ENCODE results near the gene NET1. TPM values are rescaled to one million over a fixed set of nuclear protein-coding genes. Genes with fewer than 3 reads are reported as not detected.

The NET1 gene
- total RNA-seq, 4 donors from 2014 or later = 80.7 to 201 (median 139) TPM

DNA sequence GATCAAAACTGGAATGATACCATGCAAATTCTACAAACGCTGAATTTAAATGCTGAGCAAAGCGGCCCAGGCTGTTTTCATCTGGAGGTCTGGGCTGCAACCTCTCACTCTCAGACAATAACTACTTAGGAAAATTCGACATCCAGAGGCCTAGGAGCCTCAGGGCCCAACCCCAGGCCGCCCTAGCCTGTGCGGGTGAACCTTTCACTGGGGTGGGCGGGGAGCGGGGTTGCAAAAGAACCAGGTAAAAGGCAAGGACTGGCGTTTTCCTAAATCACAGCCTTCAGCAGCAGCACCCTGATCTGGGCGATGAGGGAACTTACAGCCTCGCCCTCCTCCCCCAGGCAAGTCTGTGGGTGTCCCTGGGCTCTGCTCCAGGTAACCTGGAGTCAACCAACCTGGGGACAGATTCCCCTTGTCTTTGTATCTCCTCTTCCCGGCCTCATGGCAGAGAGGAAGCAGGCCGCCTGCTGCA, 53.7 kb downstream of the NET1 start:
- DNase-seq (ENCODE audit: low spot score) = no peak
- TF ChIP-seq, protein P1, sequence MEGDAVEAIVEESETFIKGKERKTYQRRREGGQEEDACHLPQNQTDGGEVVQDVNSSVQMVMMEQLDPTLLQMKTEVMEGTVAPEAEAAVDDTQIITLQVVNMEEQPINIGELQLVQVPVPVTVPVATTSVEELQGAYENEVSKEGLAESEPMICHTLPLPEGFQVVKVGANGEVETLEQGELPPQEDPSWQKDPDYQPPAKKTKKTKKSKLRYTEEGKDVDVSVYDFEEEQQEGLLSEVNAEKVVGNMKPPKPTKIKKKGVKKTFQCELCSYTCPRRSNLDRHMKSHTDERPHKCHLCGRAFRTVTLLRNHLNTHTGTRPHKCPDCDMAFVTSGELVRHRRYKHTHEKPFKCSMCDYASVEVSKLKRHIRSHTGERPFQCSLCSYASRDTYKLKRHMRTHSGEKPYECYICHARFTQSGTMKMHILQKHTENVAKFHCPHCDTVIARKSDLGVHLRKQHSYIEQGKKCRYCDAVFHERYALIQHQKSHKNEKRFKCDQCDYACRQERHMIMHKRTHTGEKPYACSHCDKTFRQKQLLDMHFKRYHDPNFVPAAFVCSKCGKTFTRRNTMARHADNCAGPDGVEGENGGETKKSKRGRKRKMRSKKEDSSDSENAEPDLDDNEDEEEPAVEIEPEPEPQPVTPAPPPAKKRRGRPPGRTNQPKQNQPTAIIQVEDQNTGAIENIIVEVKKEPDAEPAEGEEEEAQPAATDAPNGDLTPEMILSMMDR (IDR thresholded peaks at IDR 0.05) = no peak
- no peak for ATAC-seq (ENCODE audit: low FRiP score)

DNA sequence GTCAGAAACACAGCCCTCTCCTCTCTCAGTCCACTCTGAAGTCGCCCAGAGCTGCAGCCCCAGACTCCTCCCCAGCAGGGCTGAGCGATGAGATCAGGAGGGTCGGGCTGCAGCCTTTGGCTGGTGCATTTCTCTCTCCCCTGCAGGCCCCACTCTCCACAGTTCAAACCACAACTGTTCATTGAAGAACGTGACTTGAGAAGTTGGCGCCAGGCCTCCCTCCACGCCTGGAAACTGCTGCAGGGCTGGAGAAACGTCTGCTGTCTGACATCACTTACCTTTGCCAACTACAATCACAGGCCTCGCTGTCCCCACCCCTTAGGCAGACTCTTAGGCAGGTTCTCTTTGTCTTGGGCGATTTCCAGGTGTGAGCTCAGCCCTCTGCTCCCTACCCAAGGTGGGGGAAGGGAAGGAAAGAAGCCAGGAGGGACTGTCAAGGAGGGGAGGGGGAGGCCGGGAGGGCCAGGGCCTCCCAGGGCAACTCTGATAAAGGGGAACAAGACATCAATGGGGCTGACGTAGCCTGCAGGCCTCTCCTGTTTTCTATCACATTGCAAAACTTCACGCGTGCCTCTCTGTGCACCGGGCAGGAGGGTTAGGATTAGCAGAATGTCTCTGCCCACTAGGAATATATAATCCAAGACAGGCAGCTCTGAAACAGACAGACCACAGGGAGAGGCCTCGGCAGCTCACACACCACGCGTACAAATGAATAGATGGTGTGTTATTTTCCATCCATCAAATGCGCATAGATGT, 54.3 kb downstream of the NET1 start:
- TF ChIP-seq, protein P1 (IDR thresholded peaks at IDR 0.05) = no peak
- DNase-seq (ENCODE audit: low spot score) = no peak
- peak; percentile 33 for ATAC-seq (ENCODE audit: low FRiP score)

DNA sequence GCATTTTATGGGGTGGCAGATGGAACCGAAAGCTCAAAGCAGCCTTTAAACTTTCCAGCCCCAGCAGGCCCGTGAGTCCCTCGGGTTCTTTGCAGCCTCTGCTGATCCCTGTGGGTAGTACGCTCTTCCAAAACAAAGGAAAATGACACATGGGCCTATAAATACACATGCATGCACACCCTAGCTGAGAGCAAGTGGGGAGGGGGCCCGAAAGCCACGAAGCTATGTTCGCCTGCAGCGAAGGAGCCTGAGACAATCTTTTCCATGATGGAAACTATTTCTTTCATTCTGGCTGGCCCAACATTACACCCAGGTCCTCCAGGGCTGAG, 54.8 kb downstream of the NET1 start:
- DNase-seq (ENCODE audit: low spot score) = no peak
- no peak for ATAC-seq (ENCODE audit: low FRiP score)
- TF ChIP-seq, protein P1 (IDR thresholded peaks at IDR 0.05) = no peak

DNA sequence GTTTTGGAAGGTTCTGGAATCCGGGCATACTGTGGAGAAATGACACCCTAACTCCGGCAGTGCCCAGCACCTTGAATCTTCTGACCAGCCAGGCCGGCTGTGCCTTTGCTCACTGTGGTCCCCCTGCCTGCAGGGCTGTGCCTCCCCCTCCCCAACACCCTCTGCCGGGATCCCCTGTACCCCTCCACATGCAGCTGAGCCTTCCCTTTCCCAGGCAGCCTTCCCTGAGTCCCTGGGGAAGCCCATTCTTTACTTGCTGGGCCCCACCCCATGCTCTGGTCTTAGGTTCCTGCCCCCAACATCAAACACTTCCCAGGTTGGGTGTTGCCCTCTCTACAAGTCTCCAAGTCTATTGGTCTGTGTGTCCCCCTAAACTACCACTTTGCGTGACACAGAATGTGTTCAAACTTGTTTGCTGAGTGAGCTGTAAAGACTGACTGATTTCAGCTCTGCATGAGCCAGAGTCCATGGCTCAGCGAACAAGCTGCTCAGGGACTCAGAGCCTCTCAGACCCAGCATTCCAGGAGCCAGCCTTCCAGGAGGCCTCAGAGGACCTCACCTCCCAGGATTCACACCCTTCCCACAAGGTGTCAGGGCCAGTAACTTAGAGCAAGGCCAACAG, 55.4 kb downstream of the NET1 start:
- DNase-seq (ENCODE audit: low spot score) (no peak), ATAC-seq (ENCODE audit: low FRiP score) (no peak)
- TF ChIP-seq, protein P1 (IDR thresholded peaks at IDR 0.05) = no peak

DNA sequence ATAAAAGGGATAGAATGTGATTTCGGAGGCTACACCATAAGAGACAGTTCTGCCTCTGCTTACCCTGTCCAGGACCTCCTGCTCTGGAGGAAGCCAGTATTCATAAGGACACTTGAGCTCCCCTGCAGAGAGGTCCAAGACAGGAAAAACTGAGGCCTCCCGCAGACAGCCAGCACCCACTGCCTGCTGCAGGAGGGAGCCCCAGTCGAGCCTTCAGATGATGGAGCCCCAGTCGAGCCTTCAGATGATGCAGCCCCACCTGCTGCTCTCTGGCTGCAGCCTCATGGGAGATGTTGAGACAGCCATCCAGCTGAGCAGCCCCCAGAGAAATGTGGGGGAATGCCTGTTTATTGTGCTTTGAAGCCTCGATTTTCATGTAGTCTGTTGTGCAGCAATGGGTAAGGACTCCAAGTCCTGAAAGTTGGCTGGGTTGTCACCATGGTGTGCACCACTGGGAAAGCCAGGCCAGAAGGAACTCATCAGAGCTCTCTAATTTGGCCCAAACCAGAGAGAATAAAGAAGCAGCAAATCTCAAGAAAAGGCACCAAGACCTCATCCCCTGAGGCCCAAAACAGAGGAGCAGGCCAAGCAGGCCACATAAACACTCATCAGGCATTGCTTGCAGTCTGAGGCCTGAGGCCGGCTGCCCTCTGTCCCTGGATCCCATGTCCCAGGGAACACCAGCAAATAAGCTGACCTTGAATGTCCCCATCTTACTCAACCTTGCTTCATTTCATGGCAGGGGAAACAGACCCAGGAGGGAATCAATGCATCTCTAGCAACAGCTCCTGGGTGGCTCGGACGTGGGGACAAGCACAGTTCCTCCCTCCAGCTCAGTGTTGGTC, 56.1 kb downstream of the NET1 start:
- DNase-seq (ENCODE audit: low spot score) (no peak), ATAC-seq (ENCODE audit: low FRiP score) (no peak)
- TF ChIP-seq, protein P1 (IDR thresholded peaks at IDR 0.05) = no peak

DNA sequence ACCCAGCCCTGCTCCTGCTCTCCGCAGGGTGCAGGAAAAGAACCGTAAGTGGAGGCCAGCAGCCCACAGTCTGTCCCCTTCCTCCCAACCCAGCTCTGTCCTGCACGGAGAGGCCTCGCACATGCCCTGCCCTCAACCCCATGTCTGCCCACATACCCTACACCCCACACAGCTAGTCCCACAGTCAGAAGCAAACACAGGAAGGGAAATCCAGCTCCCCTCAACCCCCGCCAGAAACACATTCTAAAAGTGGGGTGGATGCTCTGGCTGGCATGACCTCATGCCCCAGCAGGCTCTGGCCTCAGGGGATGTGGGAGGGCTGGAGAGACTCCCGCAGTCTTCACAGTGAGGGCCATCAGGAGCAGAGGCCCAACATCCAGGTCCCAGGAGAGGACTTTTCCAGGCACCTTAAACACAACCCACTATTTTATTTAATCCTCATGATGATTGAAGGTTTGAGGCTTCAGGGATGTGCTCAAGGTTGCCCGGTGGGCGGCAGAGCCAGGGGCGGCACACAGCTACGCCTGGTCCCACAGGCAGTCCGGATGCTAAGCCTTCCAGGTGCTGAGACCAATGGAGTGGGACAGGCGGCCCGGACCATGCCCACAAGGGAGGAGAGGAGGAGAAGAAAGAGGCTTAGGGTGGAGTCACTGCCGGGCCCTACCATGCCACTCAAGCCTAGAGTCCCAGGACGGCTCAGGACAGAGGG, 57.1 kb downstream of the NET1 start:
- ATAC-seq (ENCODE audit: low FRiP score) = no peak
- DNase-seq (ENCODE audit: low spot score) = no peak
- TF ChIP-seq, protein P1 (IDR thresholded peaks at IDR 0.05) = no peak

All from omental fat pad (tissue), 4 donors.